ENCODE results near the gene CPO. TPM values are rescaled to one million over a fixed set of nuclear protein-coding genes. Genes with fewer than 3 reads are reported as not detected.
"Not testable (repeated sequence)": the region's sequence is repeated elsewhere in the genome, so short reads cannot be mapped to it uniquely, and the experiment has no call there.

Gene CPO
- total RNA-seq (2014; rRNA removed), result not detected in 2 replicates
- polyA plus RNA-seq (2012), result not detected

GRCh38 chr2:206939340-206939739 is at the start of gene CPO:
Gene CPO, plus strand, starts transcription at chr2:206939518. Its CDS starts 82 bp downstream, at chr2:206939600.
- no peak for DNase-seq (ENCODE audit: low read depth)

- no peak for DNase-seq (ENCODE audit: low read depth)
These were observed 49.1 kb upstream of the CPO start for GRCh38 chr2:206890179-206890578.

GRCh38 chr2:206890926-206891325 is 48.4 kb upstream of the CPO start:
- no peak for DNase-seq (ENCODE audit: low read depth)

GRCh38 chr2:206915121-206915520 is 24.2 kb upstream of the CPO start:
- DNase-seq (ENCODE audit: low read depth), result peak; percentile 88

GRCh38 chr2:206918263-206918662 is 21.1 kb upstream of the CPO start:
- no peak for DNase-seq (ENCODE audit: low read depth)

- DNase-seq (ENCODE audit: low read depth), result no peak
These were observed 19.0 kb upstream of the CPO start for GRCh38 chr2:206920310-206920709.

GRCh38 chr2:206920951-206921350 is 18.4 kb upstream of the CPO start:
- DNase-seq (ENCODE audit: low read depth), result no peak

- DNase-seq (ENCODE audit: low read depth), result no peak
These were observed 17.8 kb upstream of the CPO start for GRCh38 chr2:206921529-206921928.

- DNase-seq (ENCODE audit: low read depth), result no peak
These were observed 3.1 kb upstream of the CPO start for GRCh38 chr2:206935991-206936842.

- no peak for DNase-seq (ENCODE audit: low read depth)
These were observed 2.5 kb upstream of the CPO start for GRCh38 chr2:206936843-206937230.

- DNase-seq (ENCODE audit: low read depth), result no peak
These were observed 1.8 kb upstream of the CPO start for GRCh38 chr2:206937555-206937954.

- no peak for DNase-seq (ENCODE audit: low read depth)
These were observed 1.2 kb downstream of the CPO start for GRCh38 chr2:206940546-206940945.

- no peak for DNase-seq (ENCODE audit: low read depth)
These were observed 3.5 kb downstream of the CPO start for GRCh38 chr2:206942592-206943478.

- DNase-seq (ENCODE audit: low read depth), result not testable (repeated sequence)
These were observed 14.1 kb downstream of the CPO start for GRCh38 chr2:206953404-206953803.

GRCh38 chr2:206955253-206955652 is 15.9 kb downstream of the CPO start:
- no peak for DNase-seq (ENCODE audit: low read depth)

GRCh38 chr2:206958261-206958660 is 18.9 kb downstream of the CPO start:
- DNase-seq (ENCODE audit: low read depth), result no peak

- no peak for DNase-seq (ENCODE audit: low read depth)
These were observed 23.6 kb downstream of the CPO start for GRCh38 chr2:206962966-206963365.

- no peak for DNase-seq (ENCODE audit: low read depth)
These were observed 29.1 kb downstream of the CPO start for GRCh38 chr2:206968134-206969086.

GRCh38 chr2:206969192-206969591 is 29.9 kb downstream of the CPO start:
- no peak for DNase-seq (ENCODE audit: low read depth)

- no peak for DNase-seq (ENCODE audit: low read depth)
These were observed 31.5 kb downstream of the CPO start for GRCh38 chr2:206970589-206971360.

- peak; percentile 49 for DNase-seq (ENCODE audit: low read depth)
These were observed 32.5 kb downstream of the CPO start for GRCh38 chr2:206971805-206972204.
